GM12892 (cell line): ENCODE measurements around the gene MAP2K3.

Experiments
- POLR2AphosphoS5 ChIP-seq: IDR thresholded peaks from 2 replicates; pipeline ENCODE4 v1.6.1; 2011; ENCODE audit warnings: low read depth, low read length, control low read depth
- TAF1 ChIP-seq: IDR thresholded peaks from 2 replicates; pipeline ENCODE4 v1.6.1; 2011; ENCODE audit warnings: low read depth, mild to moderate bottlenecking, control low read depth, low read length, borderline replicate concordance

- TF ChIP-seq TAF1 (no peak), POLR2AphosphoS5 (no peak)
Observed at GRCh38 chr17:21289902-21290571, 5.5 kb downstream of the MAP2K3 start.
